ENCODE data around the gene HKDC1.

The HKDC1 gene

GRCh38 chr10:69181433-69181832 lies 38.7 kb upstream of the HKDC1 start:
- TF ChIP-seq, protein P1, sequence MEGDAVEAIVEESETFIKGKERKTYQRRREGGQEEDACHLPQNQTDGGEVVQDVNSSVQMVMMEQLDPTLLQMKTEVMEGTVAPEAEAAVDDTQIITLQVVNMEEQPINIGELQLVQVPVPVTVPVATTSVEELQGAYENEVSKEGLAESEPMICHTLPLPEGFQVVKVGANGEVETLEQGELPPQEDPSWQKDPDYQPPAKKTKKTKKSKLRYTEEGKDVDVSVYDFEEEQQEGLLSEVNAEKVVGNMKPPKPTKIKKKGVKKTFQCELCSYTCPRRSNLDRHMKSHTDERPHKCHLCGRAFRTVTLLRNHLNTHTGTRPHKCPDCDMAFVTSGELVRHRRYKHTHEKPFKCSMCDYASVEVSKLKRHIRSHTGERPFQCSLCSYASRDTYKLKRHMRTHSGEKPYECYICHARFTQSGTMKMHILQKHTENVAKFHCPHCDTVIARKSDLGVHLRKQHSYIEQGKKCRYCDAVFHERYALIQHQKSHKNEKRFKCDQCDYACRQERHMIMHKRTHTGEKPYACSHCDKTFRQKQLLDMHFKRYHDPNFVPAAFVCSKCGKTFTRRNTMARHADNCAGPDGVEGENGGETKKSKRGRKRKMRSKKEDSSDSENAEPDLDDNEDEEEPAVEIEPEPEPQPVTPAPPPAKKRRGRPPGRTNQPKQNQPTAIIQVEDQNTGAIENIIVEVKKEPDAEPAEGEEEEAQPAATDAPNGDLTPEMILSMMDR (IDR thresholded peaks at IDR 0.05; ENCODE audit: borderline replicate concordance, insufficient read depth, low read depth, low read length), result no peak
- H3K4me3 ChIP-seq (ENCODE audit: low read depth, low read length), result no peak overlapping the region

DNA sequence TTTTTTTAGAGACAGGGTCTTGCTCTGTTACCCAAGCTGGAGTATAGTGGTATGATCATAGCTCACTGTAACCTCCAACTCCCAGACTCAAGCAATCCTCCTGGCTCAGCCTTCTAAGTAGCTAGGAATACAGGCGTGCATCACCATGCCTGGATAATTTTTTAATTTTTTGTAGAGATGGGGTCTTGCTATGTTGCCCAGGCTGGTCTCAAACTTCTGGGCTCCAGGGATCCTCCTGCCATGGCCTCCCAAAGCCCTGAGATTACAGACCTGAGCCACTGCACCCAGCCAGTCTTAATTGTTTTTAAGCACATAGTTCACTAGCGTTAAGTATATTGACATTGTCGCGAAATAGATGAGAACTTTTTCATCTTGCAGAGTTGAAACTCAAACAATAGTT lies 38.1 kb upstream of the HKDC1 start:
- TF ChIP-seq, protein P1 (IDR thresholded peaks at IDR 0.05; ENCODE audit: borderline replicate concordance, insufficient read depth, low read depth, low read length), result no peak
- no peak overlapping the region for H3K4me3 ChIP-seq (ENCODE audit: low read depth, low read length)

DNA sequence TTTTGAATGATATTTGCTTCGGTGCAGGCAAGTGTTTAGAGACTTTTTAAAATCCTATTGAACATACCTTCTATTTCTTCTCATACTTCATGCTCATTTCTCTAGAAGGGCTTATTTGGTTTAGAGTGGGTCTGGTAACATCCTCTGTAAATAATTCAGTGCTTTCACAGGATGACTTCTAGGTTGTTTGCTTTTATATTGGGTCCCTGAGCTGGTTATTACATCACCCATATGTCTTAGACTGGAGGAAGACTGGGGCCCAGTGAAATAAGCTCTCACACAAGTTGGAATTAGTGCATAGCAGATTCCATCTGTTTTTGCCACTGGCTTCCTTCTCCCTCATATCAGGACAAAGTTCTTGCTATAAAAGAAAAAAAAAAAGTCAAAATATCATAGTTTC lies 33.6 kb upstream of the HKDC1 start:
- H3K4me3 ChIP-seq (ENCODE audit: low read depth, low read length), result no peak overlapping the region
- TF ChIP-seq, protein P1 (IDR thresholded peaks at IDR 0.05; ENCODE audit: borderline replicate concordance, insufficient read depth, low read depth, low read length), result no peak

GRCh38 chr10:69201045-69201444 lies 19.1 kb upstream of the HKDC1 start:
- TF ChIP-seq, protein P1 (IDR thresholded peaks at IDR 0.05; ENCODE audit: borderline replicate concordance, insufficient read depth, low read depth, low read length), result no peak

GRCh38 chr10:69202332-69202731 lies 17.8 kb upstream of the HKDC1 start:
- H3K4me3 ChIP-seq (ENCODE audit: low read depth, low read length), result no peak overlapping the region
- TF ChIP-seq, protein P1 (IDR thresholded peaks at IDR 0.05; ENCODE audit: borderline replicate concordance, insufficient read depth, low read depth, low read length), result no peak

More at GRCh38 chr10:69201045-69201444, 19.1 kb upstream of the HKDC1 start:
- H3K4me3 ChIP-seq (ENCODE audit: low read depth, low read length), result no peak overlapping the region

DNA sequence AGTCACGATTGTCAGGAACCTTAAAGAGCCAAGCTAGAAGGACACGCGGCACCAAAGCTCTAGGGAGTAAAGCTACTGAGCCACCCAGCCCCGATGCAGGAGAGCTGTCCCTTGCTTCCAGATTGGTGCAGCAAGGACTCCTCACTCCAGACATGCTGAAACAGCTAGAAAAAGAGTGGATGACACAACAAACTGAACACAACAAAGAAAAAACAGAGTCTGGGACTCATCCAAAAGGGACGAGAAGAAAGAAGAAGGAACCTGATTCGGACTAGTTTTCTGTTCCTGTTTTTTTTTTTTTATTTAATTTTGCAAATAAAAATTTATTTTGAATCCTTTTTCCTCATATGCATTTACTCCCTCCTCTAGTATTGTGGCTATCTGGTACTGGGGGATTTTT lies 11.4 kb upstream of the HKDC1 start:
- H3K4me3 ChIP-seq (ENCODE audit: low read depth, low read length), result no peak overlapping the region
- TF ChIP-seq, protein P1 (IDR thresholded peaks at IDR 0.05; ENCODE audit: borderline replicate concordance, insufficient read depth, low read depth, low read length), result no peak

- TF ChIP-seq, protein P1 (IDR thresholded peaks at IDR 0.05; ENCODE audit: borderline replicate concordance, insufficient read depth, low read depth, low read length), result no peak
- no peak overlapping the region for H3K4me3 ChIP-seq (ENCODE audit: low read depth, low read length)
Measured at GRCh38 chr10:69209787-69210484, 10.2 kb upstream of the HKDC1 start.

All from GM12875 (cell line).